ENCODE results near the gene TMED9.
"Not testable (repeated sequence)": the region's sequence is repeated elsewhere in the genome, so short reads cannot be mapped to it uniquely, and the experiment has no call there.

TMED9 gene

DNA sequence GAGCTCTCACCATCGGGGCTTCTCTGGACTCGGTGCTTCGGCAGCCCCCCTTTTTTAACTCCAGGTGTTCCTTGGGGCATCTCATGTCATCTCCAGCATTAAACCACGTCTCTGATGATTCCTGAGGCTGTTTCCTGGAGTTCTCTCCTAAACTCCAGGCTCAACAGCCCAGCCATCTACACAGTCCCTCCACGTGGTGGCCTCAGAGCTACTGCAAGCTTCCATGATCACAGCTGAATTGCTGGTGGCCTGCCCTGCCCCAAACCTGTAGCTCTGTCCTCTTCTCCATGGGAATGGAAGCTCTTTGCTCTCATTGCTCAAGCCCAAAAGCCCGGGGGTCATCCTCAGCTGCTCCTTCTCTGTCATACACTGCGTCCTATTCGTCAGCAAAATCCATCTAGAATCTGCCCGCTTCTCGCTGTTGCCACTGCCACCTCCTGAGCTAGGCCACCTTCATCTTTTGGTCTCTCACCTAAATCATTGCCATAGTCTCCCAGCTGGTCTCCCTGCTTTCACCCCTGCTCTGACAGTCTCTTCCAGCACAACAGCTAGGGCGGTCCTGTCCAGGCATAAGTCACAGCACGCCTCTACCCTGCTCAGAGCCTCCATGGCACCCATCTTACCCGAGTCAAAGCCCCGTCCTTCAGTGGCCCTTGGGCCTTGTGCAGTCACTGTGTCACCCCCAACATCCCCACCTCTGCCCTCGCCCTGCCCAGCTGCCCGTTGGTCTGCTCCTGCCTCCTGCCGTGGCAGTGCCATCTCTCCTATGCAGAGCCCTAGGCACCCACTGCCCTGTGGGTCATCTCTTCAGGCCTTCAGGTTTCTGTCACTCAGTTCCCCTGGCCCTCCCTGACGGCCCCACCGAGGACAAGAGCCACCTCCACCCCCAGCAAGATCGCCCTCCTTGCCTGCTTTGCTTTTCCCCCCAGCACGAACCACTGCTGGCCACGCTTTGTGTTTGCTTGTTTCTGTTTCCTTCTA lies 14.4 kb downstream of the TMED9 start:
- DNase-seq (ENCODE audit: low read depth), result no peak

GRCh38 chr5:177607115-177607451 lies 15.1 kb downstream of the TMED9 start:
- no peak for DNase-seq (ENCODE audit: low read depth)

GRCh38 chr5:177607452-177608192 lies 15.6 kb downstream of the TMED9 start:
- DNase-seq (ENCODE audit: low read depth), result no peak

DNA sequence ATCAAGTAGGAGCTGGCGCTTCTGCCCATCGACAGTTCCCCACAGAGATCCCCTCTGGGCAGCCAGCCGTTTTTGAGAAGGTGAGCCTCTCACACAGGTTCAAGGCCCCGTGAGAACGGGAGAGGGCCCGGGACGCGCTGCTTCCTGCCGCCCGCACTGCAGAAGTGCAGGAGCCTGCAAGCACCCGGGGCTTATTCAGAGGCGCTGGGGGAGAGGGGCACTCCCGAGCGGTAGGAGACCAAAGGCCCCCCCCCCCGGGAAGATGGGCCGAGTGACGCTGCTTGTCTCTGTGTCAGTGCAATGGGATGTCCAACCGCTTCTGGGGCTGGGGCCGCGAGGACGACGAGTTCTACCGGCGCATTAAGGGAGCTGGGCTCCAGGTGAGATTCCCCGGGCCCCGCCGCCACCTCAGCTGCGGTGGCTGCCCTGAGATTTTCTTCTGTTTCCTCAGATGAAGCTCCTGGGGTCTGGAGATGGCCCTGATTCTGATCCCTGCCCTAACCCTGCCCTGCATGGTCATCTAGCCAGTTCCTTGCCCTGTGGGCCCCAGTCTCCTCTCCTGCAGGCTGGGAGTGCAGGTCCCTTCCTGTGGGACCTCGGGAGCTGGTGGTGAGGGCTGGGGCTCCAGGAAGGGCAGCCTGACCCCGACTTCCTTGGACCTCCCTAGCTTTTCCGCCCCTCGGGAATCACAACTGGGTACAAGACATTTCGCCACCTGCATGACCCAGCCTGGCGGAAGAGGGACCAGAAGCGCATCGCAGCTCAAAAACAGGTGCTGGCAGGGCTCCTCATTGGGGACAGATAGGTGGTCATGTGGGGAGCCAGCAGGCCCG lies 16.5 kb downstream of the TMED9 start:
- no peak for DNase-seq (ENCODE audit: low read depth)

GRCh38 chr5:177609076-177610059 lies 17.4 kb downstream of the TMED9 start:
- no peak for DNase-seq (ENCODE audit: low read depth)

DNA sequence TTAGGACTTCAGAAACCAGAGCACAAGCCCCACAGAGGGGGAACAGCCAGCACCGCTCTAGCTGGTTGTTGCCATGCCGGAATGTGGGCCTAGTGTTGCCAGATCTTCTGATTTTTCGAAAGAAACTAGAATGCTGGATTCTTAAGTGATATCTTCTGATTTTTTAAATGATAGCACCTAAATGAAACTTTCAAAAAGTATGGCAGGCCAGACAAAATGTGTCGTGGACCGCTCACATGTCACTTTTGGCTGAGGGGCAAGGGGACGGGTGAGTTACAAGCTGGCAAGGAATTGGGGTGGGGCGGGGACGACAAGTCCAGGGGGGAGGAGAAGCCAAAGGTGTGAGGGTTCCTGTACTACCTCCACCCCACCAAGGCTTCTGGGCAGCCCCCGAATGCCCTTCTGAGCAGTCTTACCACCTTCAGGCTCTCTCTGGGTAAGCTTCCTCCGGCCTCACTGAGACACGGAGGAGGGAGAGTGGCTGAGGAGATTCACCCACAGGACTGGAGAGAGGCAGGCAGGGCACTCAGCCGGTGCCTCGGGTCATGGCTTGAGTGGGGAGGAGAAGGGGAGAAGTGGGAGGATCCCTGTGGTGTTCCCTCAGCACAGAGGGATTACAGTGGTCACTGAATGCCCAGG lies 18.2 kb downstream of the TMED9 start:
- no peak for DNase-seq (ENCODE audit: low read depth)

DNA sequence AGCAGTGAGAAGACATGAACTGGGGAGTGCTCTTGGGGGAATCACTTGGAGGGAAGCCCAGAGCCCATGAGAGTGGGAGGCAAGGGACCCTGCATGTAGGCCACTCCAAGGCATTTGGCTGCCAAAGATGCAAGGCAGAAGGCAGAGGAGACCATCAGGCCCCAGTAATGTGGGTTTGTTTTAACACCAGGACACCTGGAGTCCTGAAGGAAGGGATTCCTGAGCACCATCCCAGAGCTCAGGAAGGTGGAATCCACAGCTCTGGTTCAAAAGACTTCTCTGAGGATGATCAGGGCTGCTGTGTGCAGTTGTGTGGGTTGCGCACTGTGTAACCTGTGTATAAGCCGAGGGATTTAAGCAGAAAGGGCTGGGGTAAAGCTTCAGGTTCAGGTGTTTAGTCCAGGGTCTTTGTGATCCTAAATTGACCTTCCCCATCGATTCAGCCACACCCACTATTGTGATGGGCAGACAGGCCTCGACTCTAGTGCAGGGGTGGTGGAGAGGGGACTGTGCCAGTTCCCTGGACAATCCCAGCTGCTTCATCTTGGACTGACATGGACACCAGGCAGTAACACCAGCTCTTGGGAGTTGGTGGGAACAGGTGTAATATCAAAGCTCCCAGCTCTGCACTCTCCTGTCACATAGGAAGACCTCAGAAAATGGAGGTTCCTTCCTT lies 18.9 kb downstream of the TMED9 start:
- DNase-seq (ENCODE audit: low read depth), result no peak

DNA sequence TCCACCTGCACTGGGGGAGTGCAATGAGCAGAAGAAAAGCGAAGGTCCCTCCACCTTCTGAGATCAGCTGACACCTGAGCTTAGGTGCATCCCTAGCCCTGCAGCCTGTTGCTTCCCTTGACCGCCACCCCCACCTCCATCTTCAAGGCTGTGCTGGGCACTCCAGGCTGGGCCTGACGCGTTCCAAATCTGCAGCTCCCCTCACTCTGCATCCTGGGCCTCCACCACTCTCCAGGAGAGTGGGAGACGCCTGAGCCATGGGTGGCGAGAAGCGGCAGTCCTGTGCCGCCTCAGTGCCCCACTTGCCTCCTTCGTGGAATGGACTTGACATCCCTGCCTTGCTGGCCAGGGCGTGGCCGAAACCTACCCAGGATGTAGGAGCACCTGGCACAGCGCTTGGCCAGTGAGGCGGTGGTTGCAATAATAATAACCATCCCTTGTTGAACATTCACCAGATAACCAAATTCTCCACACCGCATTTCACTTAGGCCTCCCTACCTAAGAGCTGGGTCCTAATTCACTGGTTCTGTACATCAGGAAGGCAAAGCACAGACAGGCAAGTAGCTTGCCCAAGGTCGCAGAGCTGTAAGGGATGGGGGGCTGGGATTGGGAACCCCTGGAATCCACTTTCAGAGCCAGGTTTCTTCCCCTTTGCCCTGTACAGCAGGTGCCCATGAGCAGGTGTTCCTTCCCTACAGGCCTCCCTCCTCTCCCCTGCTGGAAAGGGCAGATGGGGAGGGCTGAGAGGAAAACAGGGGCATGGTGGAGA lies 19.6 kb downstream of the TMED9 start:
- DNase-seq (ENCODE audit: low read depth), result no peak

DNA sequence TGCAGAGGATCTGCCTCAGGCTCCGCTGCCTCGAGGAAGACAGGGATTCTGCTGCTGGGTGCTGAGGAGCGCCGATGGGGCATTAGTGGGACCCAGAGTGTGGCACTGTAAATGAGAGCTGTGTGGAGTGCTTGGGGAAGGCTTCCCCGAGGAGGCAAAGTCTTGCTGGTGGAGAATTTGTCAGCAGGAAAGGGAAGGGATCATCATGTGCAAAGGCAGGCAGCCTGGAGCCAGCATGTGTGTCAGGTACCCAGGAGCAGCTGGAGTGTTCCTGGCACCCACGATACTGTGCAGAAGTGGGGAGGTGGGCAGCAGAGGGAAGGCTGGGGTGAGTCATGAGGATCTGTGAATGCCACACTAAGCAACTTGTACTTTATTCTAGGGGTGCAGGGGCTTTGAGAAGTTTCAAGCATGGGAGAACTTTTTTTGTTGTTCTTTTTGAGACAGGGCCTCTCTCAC lies 20.2 kb downstream of the TMED9 start:
- DNase-seq (ENCODE audit: low read depth), result no peak

- no peak for DNase-seq (ENCODE audit: low read depth)
Measured at GRCh38 chr5:177620560-177620959, 28.6 kb downstream of the TMED9 start.

GRCh38 chr5:177624172-177624571 lies 32.2 kb downstream of the TMED9 start:
- not testable (repeated sequence) for DNase-seq (ENCODE audit: low read depth)

- DNase-seq (ENCODE audit: low read depth), result not testable (repeated sequence)
Measured at GRCh38 chr5:177630186-177630585, 38.2 kb downstream of the TMED9 start.

DNA sequence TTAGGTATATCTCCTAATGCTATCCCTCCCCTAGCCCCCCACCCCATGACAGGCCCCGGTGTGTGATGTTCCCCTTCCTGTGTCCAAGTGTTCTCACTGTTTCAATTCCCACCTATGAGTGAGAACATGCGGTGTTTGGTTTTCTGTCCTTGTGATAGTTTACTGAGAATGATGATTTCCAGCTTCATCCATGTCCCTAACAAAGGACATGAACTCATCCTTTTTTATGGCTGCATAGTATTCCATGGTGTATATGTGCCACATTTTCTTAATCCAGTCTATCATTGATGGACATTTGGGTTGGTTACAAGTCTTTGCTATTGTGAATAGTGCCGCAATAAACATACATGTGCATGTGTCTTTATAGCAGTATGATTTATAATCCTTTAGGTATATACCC lies 42.9 kb downstream of the TMED9 start:
- not testable (repeated sequence) for DNase-seq (ENCODE audit: low read depth)

- not testable (repeated sequence) for DNase-seq (ENCODE audit: low read depth)
Measured at GRCh38 chr5:177645462-177645861, 53.5 kb downstream of the TMED9 start.
